Measurements from ENCODE around the gene GPR27.
A peak's percentile ranks its signal among the peaks of the same experiment; 100 is the strongest.

GPR27 gene

DNA sequence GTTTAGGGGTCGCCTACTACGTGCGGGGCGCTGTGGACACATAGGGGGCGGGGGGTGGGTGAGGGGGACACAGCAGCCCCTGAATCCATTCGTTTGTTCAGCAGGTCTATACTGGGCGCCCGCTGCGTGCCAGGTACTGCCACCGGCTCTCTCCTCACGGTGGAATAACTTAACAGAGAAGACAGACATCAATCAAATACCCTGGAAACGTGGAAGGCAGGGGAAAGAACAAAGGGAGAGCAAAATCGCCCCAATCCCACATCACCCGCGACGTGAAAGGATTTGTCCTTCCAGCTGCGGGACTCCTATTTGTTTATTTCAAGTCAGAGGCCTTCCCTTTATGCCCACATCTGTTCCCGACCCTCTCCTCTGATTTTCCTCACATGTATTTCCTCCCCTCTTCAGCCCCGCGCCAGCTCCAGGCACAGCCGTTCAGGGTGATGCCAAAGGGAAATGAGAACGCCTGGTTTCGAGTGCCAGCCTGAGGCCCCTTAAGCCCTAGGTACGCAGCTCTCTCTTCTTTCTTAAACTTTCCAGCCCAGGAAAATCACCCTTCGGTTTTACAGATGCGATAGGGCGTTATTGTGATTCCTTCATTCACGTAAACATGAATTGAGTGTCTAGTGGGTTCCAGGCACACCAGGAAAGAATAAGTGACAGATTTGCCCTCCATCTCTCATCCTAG, 32.0 kb downstream of the GPR27 start:
- peak; percentile 8 for DNase-seq (ENCODE audit: low read depth, low spot score)

DNA sequence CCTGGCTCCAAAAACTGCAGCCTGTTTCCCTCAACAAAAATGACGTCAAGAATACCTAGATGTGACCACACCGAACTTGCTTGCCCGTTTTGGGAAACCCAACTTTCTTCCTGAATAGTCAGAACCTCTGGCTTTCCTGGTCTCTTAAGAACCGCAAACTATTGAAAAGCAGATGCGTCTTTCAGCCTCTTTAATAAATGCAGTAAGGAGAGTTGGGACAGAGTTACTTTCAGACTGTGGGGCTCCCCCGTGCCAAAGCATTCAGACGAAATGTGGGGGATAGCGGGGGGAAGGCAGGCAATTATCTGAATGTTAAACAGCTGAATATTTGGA, 32.5 kb downstream of the GPR27 start:
- no peak for DNase-seq (ENCODE audit: low read depth, low spot score)

DNA sequence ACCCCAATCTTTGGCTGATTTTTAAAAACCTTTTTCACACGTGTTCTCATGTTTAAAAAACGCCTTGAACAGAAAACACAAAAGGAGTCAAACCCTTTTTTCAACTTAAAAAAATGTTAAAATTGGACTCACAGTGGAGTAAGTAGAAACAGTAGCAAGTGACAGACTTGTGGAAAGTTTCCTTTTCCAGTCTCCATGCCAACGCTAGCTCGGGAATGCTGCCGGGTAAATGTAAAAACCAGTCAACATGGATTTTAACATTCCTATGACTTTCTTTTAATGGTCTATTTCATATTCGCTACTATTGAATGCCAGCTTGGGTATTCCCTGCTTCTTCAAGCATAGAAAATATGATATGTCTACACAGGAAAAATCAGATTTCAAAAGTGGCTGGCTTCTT, 32.9 kb downstream of the GPR27 start:
- peak; percentile 40 for DNase-seq (ENCODE audit: low read depth, low spot score)

DNA sequence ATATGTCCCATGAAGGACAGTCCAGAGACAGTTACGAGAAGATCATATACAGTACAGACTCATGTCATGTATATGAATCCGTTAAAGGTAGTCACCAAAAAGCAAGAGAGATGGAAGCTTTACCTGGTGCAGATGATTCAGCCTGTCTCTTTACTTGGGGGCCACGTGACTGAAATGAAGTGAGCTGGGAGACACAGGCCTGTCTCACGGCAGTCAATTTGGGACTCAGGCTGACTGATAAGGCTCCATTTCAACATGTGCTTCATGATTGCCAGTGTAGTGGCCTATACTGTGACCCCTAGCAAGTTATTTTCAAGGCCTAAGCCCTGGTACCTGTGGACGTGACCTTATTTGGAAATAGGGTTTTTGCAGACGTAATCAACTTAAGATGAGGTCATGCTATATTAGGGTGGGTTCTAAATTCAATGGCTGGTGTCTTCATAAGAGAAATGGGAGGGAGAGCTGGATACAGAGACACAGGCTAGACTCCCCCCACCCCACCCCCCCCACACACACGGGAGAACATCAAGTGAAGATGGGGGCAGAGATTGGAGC, 34.3 kb downstream of the GPR27 start:
- no peak for DNase-seq (ENCODE audit: low read depth, low spot score)

DNA sequence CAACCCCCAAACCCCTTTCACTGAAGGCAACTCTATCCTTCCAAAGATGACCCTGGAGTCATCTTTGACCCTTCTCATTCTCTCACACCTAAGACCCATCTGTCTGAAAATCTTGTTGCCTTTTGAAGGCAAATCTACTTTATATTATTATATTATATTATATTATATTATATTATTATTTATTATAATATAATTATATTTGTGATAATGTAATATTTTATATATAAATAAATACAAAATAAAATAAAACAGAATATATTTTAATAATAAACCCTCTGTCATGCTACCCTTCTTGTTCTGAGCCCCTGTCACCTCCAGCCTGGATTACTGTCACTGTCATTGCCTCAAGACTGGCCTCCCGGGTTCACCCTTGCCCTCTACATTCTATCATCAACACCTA, 36.3 kb downstream of the GPR27 start:
- DNase-seq (ENCODE audit: low read depth, low spot score), result no peak

DNA sequence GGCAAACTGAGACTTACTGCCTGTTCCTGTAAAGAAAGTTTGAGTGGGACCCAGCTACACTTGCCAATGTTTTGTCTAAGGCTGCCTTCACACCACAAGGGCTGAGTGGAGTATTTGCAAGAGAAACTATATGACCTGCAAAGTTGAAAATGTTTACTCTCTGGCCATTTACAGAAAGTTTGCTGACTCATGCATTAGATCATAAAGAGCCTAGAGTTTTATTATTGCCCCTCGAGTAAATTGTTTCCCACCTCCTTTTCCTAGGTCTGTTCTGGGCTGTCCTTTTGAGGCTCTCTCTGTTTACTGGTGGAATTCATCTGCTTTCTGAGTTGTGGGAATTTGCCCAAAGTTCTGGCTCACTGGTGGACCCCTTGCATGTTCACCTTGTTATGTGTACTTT, 38.0 kb downstream of the GPR27 start:
- DNase-seq (ENCODE audit: low read depth, low spot score), result no peak

DNA sequence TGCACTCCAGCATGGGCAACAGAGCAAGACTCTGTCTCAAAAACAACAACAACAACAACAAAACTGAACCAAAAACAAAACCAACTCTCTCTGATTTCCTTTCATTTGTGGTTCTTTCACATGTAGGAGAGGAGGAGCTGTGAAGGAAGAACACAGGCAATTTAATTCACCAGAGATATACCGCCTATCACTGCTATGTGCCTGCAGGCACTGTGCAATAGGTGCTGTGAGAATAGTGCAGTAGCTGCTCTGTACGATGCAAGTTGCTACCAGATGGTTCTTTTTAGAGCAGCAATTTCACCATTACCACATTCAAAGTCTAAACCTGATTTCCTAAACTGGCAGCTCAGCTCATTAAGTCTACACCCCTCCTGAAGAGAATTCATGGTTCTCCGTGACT, 42.6 kb downstream of the GPR27 start:
- DNase-seq (ENCODE audit: low read depth, low spot score), result no peak

DNA sequence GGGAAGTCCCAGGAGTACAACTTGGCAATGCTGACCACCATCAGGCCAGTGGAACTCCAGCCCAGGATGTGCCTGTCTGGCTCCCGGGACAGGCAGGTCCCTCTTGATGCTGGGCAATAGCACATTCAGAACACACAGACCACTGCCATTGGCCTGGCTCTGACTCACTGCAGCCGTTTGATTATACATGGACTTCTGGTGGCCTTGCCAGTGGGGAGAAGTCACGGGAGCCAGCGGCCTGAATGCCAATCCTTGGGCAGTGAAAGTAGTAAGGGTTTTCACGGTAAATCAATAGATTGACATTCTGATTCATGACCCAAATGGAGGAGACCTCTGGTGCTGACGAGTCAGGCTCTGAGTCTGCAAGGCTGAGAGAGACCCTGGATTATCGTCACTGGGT, 43.8 kb downstream of the GPR27 start:
- DNase-seq (ENCODE audit: low read depth, low spot score), result no peak

DNA sequence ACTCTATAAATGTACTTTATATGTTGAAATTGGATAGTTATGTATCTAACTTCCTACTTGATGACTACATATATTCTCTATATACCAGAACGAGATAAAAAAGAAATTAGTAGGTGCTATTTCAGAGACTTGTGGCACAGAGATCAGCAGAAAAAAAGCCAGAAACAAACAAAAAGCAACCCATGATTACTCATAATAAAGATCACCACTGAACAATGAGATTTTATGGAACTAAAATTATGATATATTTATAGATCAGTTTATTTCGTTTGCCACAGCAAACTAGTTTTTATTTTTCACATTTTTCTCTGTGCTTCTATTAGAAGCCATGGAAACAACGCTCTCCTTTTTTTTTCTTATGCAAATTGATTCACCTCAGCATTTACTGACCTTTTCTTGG, 46.4 kb downstream of the GPR27 start:
- no peak for DNase-seq (ENCODE audit: low read depth, low spot score)

DNA sequence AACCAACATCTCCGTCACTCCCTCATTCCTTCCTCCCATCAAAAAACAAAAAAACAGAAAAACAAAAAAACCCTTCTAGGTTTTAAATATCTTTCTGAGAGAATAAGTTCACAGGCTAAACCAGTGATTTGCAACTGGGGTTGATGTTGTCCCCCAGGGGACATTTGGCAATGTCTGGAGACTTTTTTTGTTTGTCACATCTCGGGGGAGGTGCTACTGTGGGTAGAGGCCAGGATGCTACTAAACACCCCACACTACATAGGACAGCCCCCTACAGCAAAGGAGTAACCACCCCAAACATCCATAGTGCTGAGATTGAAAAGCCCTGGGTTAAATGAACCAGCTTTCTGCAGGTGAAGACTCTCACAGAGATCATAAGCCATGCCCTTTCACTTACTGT, 48.3 kb downstream of the GPR27 start:
- no peak for DNase-seq (ENCODE audit: low read depth, low spot score)

DNA sequence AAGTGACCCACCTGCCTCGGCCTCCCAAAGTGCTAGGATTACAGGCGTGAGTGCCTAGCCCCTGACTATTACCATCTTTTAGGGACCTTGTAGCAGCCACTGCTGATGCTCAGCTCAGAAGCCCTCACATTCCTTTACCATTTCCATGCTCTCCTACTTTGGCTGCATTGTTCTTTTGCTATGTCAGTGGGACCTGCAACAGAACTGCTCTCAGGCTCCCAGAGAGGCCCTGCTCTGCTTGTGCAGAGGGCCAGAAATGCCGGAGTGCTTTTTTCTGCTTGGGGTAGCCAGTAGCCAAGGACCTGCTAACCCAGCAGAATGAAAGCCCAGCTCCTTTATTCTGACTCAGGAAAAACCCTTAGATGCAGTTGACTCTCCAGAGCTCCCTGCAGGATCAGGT, 49.6 kb downstream of the GPR27 start:
- no peak for DNase-seq (ENCODE audit: low read depth, low spot score)

DNA sequence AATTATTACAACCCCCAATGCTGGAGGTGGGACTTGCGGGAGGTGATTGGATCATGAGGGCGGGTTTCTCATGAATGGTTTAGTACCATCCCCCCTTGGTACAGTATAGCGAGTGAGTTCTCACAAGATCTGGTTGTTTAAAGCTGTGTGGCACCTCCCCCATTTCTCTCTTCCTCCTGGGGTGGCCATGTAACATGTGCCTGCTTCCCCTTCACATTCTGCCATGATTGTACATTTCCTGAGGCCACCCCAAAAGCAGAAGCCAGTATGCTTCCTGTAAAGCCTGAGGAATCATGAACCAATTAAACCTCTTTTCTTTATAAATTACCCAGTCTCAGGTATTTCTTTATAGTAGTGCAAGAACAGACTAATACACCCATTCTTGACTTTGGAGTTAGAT, 51.5 kb downstream of the GPR27 start:
- no peak for DNase-seq (ENCODE audit: low read depth, low spot score)

DNA sequence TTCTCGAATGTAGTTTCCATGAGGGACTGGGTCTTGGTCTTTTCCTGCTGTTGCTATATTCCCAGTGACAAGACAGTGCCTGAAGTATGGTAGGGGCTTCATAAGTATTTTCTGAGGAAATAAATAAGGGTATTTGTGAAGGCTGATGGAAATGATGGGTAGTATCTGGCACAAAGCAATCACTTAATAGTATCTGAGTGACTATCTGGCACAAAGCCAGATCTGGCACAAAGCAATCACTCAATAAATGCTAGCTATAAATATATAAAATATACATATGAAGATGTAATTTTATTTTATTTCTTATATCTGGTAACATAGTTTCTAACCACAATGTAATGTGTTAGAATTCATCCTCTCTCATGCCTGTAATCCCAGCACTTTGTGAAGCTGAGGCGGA, 52.0 kb downstream of the GPR27 start:
- no peak for DNase-seq (ENCODE audit: low read depth, low spot score)
